Activated gamma-delta T cell treated with anti-CD3 and anti-CD28 coated beads, Interleukin-2, amount 50 U/mL, for 16 hours (primary cell): ENCODE measurements around the gene XKR8.

ENCODE experiments used
- DNase-seq: peaks from one replicate; pipeline ENCODE4 v3.0.0-alpha.2; 2020; ENCODE audit warnings: low read depth

The XKR8 gene

DNA sequence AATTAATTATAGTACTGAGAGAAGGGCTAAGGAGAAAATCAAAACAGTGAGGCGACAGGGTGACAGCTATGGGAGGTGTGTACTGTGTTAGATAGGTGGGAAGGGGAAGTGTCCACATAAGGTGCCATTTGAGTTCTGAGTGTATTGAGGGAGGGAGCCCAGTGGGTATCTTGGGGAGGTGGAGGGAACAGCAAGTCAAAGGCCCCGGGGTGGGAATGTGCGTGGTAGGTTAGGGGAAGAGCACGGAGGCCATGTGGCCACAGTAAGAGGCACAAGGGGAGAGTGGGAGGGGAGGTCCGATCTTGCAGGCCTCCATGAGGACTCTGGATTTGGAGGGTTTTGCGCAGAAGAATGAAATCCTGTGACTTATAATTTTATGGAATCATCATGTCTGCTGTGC, 3.0 kb upstream of the XKR8 start:
- DNase-seq, result no peak

DNA sequence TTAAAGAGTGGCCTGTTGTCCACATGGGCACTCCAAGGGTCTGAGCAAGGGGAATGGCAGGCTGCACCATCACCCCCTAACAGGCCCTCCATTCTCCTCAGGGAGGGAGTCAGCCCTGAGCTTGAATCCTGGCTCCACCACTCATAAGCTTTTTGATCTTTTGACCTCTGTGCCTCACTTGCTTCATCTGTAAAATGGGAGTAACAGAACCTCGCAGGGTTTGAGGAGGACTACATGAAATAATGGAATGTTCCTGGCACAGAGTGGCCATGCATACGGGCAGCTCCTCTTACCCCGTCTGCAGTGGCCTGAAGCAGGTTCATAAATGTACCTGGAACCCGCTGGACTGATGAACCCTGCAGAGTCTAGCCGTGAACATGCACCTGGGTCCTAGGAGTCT, 2.1 kb upstream of the XKR8 start:
- no peak for DNase-seq

DNA sequence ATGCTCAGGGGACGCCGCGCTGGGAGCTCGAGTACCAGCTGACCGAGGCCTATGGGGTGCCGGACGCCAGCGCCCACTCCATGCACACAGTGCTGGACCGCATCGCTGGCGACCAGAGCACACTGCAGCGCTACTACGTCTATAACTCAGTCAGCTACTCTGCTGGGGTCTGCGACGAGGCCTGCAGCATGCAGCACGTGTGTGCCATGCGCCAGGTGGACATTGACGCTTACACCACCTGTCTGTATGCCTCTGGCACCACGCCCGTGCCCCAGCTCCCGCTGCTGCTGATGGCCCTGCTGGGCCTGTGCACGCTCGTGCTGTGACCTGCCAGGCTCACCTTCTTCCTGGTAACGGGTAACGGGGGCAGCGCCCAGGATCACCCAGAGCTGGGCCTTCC, 1.3 kb upstream of the XKR8 start:
- DNase-seq, result no peak

DNA sequence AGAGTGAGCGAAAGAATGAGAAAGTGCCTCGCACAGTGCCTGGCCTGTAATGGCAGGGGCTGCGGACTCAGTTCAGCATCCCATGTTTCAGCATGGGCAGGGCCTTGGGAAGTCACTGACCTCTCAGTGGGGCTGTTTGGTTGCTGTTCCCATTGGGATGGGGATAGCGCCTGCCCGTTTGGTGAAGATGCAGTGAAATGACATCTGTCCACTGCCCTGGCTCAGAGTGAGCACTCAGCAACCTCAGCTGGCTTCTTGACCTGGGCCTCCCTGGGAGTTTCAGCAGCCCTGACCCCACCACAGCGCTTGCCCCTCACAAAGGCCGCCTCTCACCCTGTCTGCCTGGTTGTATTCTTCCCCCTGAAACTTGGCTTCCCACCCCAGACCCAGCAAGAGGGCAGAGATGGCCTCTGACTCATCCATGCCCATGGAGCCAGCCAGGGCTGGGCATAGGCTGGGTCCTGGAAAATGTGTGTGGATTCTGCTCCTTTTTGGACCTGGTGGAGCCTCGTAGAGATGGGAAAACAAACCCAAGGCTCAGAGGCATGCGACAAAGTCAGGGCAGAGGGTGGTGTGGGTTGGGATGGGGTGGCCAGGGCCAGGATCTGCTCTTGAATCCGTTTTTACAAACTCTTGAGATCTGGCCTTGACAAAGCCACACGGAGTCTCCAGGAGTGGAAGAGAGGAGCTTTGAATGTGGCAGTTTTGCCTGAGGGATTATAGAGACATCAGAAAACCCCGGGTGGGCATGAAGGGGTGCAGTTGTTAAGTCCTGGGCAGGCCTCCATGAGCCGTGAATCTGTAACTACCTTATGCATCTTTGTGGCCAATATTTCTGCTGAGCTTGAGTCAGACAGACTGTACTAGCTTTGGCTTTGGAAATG, 1.2 kb downstream of the XKR8 start:
- DNase-seq, result no peak

DNA sequence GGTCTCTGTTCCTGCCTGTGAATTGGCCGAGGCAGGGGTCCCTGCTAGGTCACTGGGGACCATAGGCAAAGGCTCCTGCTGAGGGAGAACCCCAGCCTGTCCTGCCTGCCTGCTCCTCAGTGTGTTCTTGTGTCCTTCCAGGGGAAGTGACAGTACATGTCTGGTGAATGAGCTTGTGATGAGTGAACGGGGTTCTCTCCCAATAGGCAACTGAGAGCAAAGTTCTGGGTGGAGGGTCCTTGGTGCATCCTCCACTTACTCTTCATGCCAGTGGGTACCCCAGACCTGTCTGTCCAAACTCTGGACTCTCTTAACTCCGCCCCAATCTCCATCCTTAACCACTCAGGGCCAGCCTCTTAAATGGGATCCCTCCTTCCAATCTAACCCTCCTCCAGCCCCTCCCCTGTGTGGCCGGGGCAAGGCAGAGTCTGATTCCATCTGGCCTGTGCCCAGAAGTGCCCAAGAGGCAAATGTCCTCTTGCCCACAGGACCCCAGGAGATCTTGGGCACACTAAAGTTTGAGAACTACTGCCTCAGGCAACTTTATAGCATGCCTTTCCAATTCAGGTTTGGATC, 2.0 kb downstream of the XKR8 start:
- DNase-seq, result no peak

DNA sequence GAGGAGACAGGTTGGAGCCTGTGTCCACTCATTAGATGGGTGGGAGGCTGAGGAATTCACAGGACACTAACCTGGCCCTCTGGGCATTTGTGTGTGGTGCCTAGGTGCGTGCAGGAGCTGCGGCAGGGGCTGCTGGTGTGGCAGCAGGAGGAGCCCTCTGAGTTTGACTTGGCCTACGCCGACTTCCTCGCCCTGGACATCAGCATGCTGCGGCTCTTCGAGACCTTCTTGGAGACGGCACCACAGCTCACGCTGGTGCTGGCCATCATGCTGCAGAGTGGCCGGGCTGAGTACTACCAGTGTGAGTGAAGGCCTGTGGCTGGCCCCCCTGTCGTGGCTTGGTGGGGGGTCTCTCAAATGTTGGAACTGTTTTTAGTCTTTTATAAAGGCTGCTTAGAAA, 3.6 kb downstream of the XKR8 start:
- no peak for DNase-seq

DNA sequence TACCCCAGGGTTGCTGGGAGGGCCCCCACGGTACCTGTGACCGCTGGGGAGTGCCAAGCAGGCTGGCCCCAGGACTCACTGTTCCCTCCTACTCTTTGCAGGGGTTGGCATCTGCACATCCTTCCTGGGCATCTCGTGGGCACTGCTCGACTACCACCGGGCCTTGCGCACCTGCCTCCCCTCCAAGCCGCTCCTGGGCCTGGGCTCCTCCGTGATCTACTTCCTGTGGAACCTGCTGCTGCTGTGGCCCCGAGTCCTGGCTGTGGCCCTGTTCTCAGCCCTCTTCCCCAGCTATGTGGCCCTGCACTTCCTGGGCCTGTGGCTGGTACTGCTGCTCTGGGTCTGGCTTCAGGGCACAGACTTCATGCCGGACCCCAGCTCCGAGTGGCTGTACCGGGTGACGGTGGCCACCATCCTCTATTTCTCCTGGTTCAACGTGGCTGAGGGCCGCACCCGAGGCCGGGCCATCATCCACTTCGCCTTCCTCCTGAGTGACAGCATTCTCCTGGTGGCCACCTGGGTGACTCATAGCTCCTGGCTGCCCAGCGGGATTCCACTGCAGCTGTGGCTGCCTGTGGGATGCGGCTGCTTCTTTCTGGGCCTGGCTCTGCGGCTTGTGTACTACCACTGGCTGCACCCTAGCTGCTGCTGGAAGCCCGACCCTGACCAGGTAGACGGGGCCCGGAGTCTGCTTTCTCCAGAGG, 6.8 kb downstream of the XKR8 start:
- no peak for DNase-seq

DNA sequence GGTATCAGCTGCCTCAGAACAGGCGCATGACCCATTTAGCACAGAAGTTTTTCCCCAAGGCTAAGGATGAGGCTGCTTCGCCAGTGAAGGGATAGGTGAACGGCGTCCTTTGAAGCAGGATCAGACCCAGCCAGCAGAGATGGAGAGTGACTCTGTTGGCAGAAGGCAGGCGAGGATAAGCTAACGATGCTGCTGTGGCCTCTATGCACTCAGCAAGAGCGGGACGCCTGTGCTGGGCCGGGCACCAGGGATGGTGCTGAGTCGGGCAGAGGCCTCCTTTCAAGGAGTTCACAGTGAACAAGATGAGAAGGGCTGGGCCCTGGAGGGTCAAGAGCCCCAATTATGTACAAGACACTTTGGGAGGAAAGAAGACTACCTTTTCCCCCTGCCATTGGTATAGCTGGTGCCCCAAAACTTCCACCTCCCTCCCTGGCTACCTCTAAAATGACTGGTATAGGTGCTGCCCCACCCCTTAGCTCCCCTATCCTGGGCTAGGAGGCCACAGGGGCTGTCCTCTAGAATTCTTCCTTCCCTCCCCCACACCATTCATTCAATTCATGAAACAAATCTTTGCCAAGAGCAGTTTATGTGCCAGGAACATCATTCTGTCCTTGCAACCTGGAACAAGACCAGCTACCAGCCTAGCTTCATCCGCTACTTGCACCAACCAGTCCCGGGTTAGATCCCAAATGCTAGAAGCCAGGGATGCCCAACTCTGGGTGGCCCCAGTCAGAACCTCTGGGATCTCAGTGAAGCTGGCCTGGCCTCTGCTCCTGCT, 7.5 kb downstream of the XKR8 start:
- no peak for DNase-seq

DNA sequence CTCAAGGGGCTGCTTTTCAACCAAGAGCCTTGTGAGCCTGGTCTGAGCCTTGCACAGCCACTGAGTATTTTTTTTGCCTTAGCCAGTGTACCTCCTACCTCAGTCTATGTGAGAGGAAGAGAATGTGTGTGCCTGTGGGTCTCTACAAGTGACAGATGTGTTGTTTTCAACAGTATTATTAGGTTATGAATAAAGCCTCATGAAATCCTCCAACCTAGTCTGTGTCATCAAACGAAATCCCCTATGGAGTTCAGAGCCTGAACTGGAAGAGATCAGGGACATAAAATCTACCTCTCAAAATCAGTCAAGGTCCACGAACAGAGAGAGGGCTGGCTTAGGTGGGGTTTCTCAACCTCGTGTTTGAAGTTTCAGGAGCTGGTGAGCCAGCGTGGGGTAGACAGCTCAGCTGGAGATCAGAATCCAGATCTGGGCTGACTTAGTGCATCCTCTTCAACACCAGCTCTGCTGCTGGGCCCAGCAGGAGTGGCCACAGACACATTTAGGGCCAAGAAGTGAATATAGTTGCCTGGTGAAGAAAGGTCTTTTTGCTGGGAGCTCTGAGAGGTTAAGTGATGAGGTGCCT, 8.2 kb downstream of the XKR8 start:
- no peak for DNase-seq

DNA sequence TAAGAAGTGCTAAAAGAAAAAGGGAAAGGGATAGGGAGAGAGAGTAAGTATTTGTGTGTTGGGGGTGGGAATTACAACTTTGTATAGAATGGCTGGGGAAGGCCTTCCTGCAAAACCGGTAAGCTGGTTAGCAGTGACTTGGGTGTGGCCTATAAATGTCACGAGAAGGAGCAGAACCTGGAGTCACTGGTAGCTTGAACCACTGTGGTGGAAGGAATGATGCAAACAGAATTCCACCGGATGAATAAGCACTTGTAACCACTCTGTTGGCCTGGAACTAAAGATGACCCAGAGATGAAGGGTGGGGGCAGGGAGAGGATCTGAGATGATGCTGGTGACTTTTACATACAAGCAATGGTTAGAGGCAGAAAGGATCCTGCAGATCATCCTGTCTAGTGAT, 8.9 kb downstream of the XKR8 start:
- no peak for DNase-seq

DNA sequence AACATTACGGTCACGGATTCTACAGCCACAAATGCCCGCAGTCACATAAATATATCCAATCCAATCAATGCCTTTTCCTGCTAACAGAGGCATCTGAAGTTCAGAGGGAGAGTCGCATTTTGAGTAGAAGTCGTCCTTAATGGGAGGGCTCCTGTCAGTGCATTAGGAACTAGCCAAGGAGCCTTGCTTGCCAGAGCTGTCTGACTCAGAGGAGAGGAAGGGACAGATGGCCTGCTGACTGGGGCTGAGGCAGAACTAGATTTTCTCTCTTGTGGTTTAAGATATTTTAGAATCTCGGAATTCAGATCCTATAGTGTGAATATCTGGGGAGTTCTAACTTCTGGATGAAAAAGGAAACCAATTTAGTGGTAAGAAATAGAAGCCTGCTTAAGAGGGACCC, 10.6 kb downstream of the XKR8 start:
- no peak for DNase-seq

DNA sequence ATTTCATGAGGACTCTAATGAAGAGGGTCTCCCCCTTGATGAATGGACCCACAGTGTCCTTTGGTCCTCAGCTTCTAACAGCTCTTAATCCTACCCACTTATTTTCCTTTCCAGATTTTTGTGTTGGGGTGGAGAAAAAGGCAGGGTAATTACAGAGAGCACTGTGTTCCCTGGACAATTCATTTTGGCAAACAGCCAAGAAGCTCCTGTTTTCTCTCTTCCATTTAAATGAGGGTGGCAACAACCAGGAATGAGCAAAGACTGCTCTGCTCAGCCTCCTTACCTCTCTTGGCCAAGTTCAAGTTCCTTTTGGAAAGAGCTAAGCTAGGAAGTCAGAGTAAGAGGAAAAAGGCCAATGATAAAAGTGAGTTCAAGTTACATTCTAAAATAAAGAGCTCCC, 11.9 kb downstream of the XKR8 start:
- DNase-seq, result no peak

DNA sequence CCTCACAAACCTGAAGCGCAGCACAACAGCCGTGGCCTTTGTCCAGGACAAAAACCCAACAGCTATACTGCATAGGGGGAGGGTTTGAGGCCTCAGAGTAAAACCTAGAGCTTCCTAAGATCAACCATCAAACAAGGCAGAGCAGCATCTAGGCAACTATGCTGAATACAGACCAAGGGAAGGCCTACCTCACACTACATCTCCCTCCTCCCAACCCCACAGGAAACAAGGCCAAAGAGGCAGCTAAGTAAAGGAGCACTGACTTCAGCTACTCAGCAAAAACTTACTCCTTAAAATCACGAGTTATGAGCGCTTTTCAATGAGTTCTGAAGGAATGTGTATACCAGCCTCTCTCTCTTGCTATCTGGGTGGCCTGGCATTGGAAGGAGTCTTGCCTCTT, 12.4 kb downstream of the XKR8 start:
- no peak for DNase-seq

DNA sequence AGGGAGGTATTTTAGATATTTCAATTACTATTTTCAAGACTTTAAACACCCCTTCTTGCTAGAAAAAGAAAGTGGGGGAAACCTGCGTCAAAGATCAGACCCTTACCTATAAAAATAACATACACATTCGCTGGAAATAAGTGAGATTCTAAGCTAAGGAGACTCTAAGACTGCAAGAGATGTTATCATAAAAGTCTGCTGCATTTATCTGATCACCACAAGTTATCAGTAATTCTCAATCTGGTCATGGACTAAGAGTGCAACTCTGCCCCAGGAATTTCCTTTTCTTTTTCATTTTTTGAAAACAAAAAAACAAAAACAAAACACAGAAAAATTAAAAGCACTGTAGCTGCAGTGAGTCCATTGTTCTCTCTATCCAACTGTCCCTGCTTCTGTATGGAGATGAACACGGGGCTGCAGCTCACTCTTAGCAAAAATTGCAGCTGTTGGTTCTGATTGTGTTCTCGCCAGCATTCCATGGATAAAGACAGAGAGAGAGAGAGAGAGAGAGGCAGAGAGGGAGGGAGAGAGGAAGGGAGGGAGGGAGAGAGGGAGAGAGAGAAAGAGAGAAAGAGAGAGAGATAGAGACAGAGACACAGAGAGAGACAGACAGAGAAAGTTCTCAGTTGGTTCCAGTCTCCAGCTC, 14.1 kb downstream of the XKR8 start:
- no peak for DNase-seq

DNA sequence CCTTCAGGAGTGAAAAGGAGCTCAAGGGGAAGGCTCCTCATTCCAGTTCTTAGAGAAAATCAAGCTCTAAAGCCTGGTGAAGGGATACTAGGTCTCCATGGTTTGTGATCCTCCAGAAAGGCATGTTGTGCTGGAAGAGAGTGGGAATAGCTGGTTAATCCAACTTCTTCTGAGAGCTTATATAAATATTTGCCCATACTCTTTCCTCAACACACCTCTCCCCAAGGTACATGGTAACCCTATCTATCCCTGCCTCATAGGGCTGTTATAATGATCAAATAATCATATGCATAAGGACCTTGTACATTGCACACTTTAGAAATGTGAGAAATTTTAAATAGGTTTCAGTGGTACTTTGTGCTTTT, 14.6 kb downstream of the XKR8 start:
- DNase-seq, result no peak

DNA sequence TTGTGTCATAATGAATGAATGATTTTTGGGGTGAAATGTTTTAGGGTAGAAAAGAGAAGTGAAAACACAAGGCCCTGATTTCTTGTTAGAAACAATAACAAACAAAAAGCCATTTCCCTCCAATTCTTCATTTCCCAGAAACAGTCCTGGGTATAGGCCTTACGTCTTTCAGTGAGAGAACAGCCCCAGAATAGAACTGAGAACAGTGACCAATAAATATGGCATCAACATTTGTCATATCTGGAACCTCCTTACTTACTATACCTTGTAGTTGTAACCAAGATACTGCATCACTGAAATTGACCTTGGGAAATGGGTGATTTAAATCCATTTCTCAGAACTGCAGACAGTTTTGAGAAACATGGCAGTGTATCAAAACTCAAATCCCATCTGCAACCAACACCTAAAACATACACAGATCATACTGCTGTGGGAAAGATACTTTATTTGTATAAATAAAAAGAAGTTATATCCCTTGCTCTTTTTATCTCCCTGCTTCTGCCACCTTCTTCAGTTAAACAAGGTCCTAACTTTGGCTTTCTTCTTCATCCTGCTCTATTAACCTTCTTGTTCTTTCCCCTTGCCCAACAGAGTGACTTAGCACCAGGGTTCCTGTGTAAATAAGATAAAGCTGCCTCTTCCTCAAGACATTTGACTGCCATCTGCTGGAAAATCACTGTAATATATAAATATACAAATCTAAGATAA, 19.5 kb downstream of the XKR8 start:
- no peak for DNase-seq

DNA sequence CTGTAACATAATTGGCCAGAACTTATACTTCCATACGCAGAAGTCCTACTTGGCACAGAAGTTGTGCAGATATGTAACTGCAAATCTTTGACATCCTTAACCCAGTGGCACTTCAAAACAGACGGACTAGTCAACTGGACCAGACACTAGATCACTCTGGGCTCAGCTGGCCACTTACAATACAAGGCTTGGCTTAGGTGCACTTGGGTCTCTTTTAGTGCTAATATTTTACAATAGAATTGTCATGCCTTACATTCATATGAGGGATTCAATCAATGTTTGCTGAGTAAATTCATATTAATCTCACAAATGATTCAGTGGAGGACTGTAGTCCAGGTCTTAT, 20.1 kb downstream of the XKR8 start:
- DNase-seq, result no peak

DNA sequence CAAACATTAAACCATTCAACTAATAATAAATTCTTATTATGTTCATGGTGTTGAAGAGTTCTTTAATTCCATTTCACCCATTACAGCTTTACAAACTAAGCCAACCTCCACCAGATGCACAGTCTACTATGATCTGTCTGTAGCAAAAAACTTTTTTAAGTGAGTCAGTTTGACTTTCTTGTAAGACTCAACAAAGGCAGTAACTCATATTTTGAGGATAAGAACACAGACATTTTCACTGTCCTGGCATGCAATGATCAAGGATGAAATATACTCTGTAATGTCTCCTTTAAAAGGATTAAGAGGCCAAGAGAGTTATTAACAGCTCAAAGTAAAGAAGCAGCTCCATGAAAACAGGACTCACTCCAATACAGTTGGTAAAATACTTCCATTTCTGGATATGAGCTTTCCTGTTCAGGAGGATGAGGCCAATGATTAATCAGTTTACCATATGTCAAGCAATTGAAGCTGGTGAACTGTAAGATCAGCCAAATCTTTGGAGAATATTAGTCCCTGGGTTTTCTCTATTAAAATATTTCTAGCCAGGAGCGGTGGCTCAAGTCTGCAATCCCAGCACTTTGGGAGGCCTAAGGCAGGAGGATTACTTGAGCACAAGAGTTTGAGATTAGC, 20.6 kb downstream of the XKR8 start:
- DNase-seq, result no peak

DNA sequence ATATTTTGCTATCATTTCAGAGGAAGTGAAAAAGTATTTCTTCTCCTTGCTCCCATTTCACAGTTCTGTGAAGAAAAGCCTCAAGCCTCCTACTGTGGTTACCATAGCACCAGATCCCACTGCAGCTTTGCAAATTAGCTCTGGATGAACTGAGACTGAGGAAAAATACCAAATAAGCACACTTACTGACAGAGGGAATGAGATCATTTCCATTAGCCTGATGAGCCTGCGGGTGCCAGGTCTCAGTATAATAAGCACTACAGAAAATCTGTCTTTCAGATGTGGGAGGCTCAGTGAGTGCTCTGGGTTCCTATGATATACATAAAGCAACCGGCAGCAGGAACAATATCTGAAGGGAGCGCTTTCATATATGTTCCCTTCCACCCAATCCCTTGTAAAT, 21.4 kb downstream of the XKR8 start:
- no peak for DNase-seq

DNA sequence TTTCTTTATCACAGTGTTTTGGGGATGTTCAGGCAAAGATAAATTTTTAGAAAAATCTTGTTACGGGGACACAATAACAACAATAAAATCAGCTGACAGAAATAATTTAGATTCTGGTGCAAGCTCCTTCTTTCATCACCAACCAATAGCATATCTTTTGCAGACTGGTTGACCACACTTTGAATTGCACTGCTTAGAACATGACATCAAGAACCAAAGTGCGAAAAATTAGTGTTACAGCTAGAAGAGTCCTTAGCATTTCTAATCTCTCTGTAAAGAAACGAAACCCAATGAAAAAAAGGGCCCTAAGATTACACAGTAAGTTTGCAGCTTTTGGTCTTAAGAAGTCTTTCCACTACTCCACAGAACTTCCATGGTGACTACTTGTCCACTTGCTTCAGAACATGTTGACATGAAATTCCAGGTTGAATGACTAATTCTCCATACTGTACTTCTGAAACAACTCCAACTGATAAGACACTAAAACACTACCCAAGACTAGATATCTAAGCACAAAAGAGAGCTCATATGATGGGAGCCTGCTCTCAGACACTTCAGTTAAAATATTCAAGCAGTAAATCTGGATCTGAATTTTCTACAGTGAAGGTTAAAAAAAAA, 31.3 kb downstream of the XKR8 start:
- no peak for DNase-seq
